ENCODE results near the gene DHX16. TPM values are rescaled to one million over a fixed set of nuclear protein-coding genes. Genes with fewer than 3 reads are reported as not detected.

The DHX16 gene
- total RNA-seq, 1 experiment from 2014 or later = 44.5 TPM

GRCh38 chr6:30612213-30612612 lies 60.6 kb downstream of the DHX16 start:
- no peak overlapping the region for H3K27ac ChIP-seq (ENCODE audit: low read length)

GRCh38 chr6:30611856-30612194 lies 61.0 kb downstream of the DHX16 start:
- ChIA-PET POLR2A (interaction anchor here (1.5 kb wide), 1 partner anchor 11 kb away, joined by 4 read pairs; no protein-coding TSS in a partner anchor), CTCF (no interaction called here)
- TF ChIP-seq POLR2AphosphoS5 (IDR thresholded peaks at IDR 0.05; ENCODE audit: low read depth, low read length) (peak; percentile 58), CTCF (IDR thresholded peaks at IDR 0.05) (no peak), REST (IDR thresholded peaks at IDR 0.05; ENCODE audit: insufficient read depth in 1 of 2, low read depth in 2 of 2, low read length in 1 of 2) (no peak), SIN3A (IDR thresholded peaks at IDR 0.05; ENCODE audit: borderline replicate concordance, insufficient read depth, low read depth, low read length) (no peak), TCF7L2 (IDR thresholded peaks at IDR 0.05; ENCODE audit: low read depth, low read length) (no peak)
- Histone ChIP-seq H3K9me3 (ENCODE audit: control insufficient read depth, insufficient read depth, low read depth, low read length) (no peaks in the 10 kb centered on the region), H3K27ac (ENCODE audit: low read length) (no peak overlapping the region), H3K4me1 (ENCODE audit: control insufficient read depth, insufficient read depth, low read length) (peaks cover 32% of the 10 kb centered on the region), H3K36me3 (ENCODE audit: control insufficient read depth, insufficient read depth, low read length) (peaks cover 28% of the 10 kb centered on the region), H3K4me3 (ENCODE audit: low read depth in 2 of 2, low read length in 2 of 2) (no peak overlapping the region), H3K27me3 (ENCODE audit: control insufficient read depth, insufficient read depth, low read length) (no peaks in the 10 kb centered on the region)
- intact Hi-C loops (cut with micrococcal nuclease; ENCODE audit: unreplicated experiment) (no loop called here), in situ Hi-C loops (cut with HindIII; ENCODE audit: low pct_unique_long_range_greater_than_20kb, low sequenced_read_pairs) (no loop called here)
- no peak for DNase-seq (ENCODE audit: low read depth, low spot score)
- no peak for ATAC-seq
- BruUV-seq (replicated peaks) = no TSS peak

More at GRCh38 chr6:30612213-30612612, 60.6 kb downstream of the DHX16 start:
- no peaks in the 10 kb centered on the region for H3K9me3 ChIP-seq (ENCODE audit: control insufficient read depth, insufficient read depth, low read depth, low read length)
- no peaks in the 10 kb centered on the region for H3K27me3 ChIP-seq (ENCODE audit: control insufficient read depth, insufficient read depth, low read length)
- H3K4me3 ChIP-seq (ENCODE audit: low read depth in 2 of 2, low read length in 2 of 2) = no peak overlapping the region
- DNase-seq (ENCODE audit: low read depth, low spot score) = no peak
- no TSS peak for BruUV-seq (replicated peaks)
- H3K36me3 ChIP-seq (ENCODE audit: control insufficient read depth, insufficient read depth, low read length) = peaks cover 26% of the 10 kb centered on the region
- CTCF ChIA-PET = interaction anchor here (0.9 kb wide), 1 partner anchor 131 kb away, joined by 5 read pairs; no protein-coding TSS in a partner anchor
- peak; percentile 38; the same call in 1 of the 2 replicates for TF ChIP-seq POLR2AphosphoS5 (IDR thresholded peaks at IDR 0.05; ENCODE audit: low read depth, low read length)
- no peak for TF ChIP-seq TCF7L2 (IDR thresholded peaks at IDR 0.05; ENCODE audit: low read depth, low read length)
- no peak for TF ChIP-seq REST (IDR thresholded peaks at IDR 0.05; ENCODE audit: insufficient read depth in 1 of 2, low read depth in 2 of 2, low read length in 1 of 2)
- TF ChIP-seq CTCF (IDR thresholded peaks at IDR 0.05) = peak; percentile 55; the same call in 1 of the 2 replicates
- TF ChIP-seq SIN3A (IDR thresholded peaks at IDR 0.05; ENCODE audit: borderline replicate concordance, insufficient read depth, low read depth, low read length) = no peak
- peaks cover 32% of the 10 kb centered on the region for H3K4me1 ChIP-seq (ENCODE audit: control insufficient read depth, insufficient read depth, low read length)
- ATAC-seq = no peak
- intact Hi-C loops (cut with micrococcal nuclease; ENCODE audit: unreplicated experiment) (no loop called here), in situ Hi-C loops (cut with HindIII; ENCODE audit: low pct_unique_long_range_greater_than_20kb, low sequenced_read_pairs) (no loop called here)
- POLR2A ChIA-PET = interaction anchor here (1.5 kb wide), 2 partner anchors 11 to 14 kb away, joined by 4 to 8 read pairs; no protein-coding TSS in a partner anchor
